ENCODE data around the gene LAMB4.
"Not testable (repeated sequence)": the region's sequence is repeated elsewhere in the genome, so short reads cannot be mapped to it uniquely, and the experiment has no call there.

LAMB4 gene

DNA sequence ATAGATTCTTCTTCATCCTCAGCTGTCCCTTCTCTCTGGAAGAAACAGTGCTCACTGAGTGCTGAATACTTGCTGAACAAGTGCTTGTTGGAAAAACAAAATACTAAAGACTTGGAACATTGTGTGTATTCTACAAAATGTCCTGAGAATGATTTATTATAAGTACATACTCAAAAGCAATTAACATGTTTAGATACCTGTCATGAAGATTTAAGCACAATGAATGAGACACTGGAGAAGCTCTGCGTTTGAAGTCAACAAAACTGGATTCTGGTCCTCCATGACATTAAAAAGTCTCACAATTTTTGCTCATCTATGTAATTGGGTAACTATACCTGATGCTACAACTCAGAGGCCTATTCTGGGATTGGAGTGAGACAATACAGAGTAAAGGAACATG lies 92.4 kb downstream of the LAMB4 start:
- H4K8ac ChIP-seq (ENCODE audit: low read depth, low read length): no peak overlapping the region
- H3K56ac ChIP-seq (ENCODE audit: low read length): no peak overlapping the region
- H3K4me2 ChIP-seq (ENCODE audit: low read length): no peak overlapping the region
- peaks cover 3% of the 10 kb centered on the region for H3K4me1 ChIP-seq (ENCODE audit: control insufficient read depth, low read depth, low read length)
- H3K4me3 ChIP-seq (ENCODE audit: low read length): no peak overlapping the region
- no peak overlapping the region for H3K9ac ChIP-seq (ENCODE audit: low read length)
- H3K4ac ChIP-seq (ENCODE audit: low read depth, low read length): no peak overlapping the region
- H3K18ac ChIP-seq (ENCODE audit: low read length): no peak overlapping the region
- H3K79me2 ChIP-seq (ENCODE audit: control insufficient read depth, insufficient read depth, low read length): no peaks in the 10 kb centered on the region
- H4K5ac ChIP-seq (ENCODE audit: low read length): no peak overlapping the region
- no CpG with 5 or more reads among the region's 1 CpG for WGBS (ENCODE audit: extremely low coverage, insufficient coverage, low lambda C conversion rate)
- H2AK5ac ChIP-seq (ENCODE audit: low read length): no peak overlapping the region
- H3K36me3 ChIP-seq (ENCODE audit: control insufficient read depth, insufficient read depth, low read length): no peaks in the 10 kb centered on the region
- no peak overlapping the region for H2BK15ac ChIP-seq (replicated peaks; ENCODE audit: low read depth)
- H2BK5ac ChIP-seq (ENCODE audit: low read length): no peak overlapping the region
- H3K27ac ChIP-seq (ENCODE audit: low read depth, low read length): no peak overlapping the region
- no peak for DNase-seq
- no peaks in the 10 kb centered on the region for H3K79me1 ChIP-seq (ENCODE audit: low read length)
- H3K23ac ChIP-seq (ENCODE audit: low read length): no peak overlapping the region
- H3K27me3 ChIP-seq (ENCODE audit: insufficient read depth, low read length, poor library complexity): no peaks in the 10 kb centered on the region
- H2BK120ac ChIP-seq (ENCODE audit: low read depth, low read length): no peak overlapping the region

- H3K4ac ChIP-seq (ENCODE audit: low read depth, low read length): no peak overlapping the region
- H3K23ac ChIP-seq (ENCODE audit: low read length): no peak overlapping the region
- H3K4me2 ChIP-seq (ENCODE audit: low read length): no peak overlapping the region
- H3K36me3 ChIP-seq (ENCODE audit: control insufficient read depth, insufficient read depth, low read length): no peaks in the 10 kb centered on the region
- H2AK5ac ChIP-seq (ENCODE audit: low read length): no peak overlapping the region
- H2BK120ac ChIP-seq (ENCODE audit: low read depth, low read length): no peak overlapping the region
- H4K8ac ChIP-seq (ENCODE audit: low read depth, low read length): no peak overlapping the region
- no peak overlapping the region for H2BK5ac ChIP-seq (ENCODE audit: low read length)
- no peak overlapping the region for H3K18ac ChIP-seq (ENCODE audit: low read length)
- peaks cover 3% of the 10 kb centered on the region for H3K4me1 ChIP-seq (ENCODE audit: control insufficient read depth, low read depth, low read length)
- no peak overlapping the region for H3K27ac ChIP-seq (ENCODE audit: low read depth, low read length)
- H3K79me1 ChIP-seq (ENCODE audit: low read length): no peaks in the 10 kb centered on the region
- no peak overlapping the region for H3K9ac ChIP-seq (ENCODE audit: low read length)
- no CpG with 5 or more reads among the region's 3 CpGs for WGBS (ENCODE audit: extremely low coverage, insufficient coverage, low lambda C conversion rate)
- H3K79me2 ChIP-seq (ENCODE audit: control insufficient read depth, insufficient read depth, low read length): no peaks in the 10 kb centered on the region
- no peak overlapping the region for H3K56ac ChIP-seq (ENCODE audit: low read length)
- H2BK15ac ChIP-seq (replicated peaks; ENCODE audit: low read depth): no peak overlapping the region
- H3K4me3 ChIP-seq (ENCODE audit: low read length): no peak overlapping the region
- no peak overlapping the region for H4K5ac ChIP-seq (ENCODE audit: low read length)
- no peak for DNase-seq
- H3K27me3 ChIP-seq (ENCODE audit: insufficient read depth, low read length, poor library complexity): no peaks in the 10 kb centered on the region
Observed at GRCh38 chr7:108037140-108037539, 93.0 kb downstream of the LAMB4 start.

GRCh38 chr7:108034586-108034985 lies 95.6 kb downstream of the LAMB4 start:
- WGBS (ENCODE audit: extremely low coverage, insufficient coverage, low lambda C conversion rate): no CpG with 5 or more reads among the region's 2 CpGs
- H2BK15ac ChIP-seq (replicated peaks; ENCODE audit: low read depth): no peak overlapping the region
- no peak overlapping the region for H4K8ac ChIP-seq (ENCODE audit: low read depth, low read length)
- H3K27me3 ChIP-seq (ENCODE audit: insufficient read depth, low read length, poor library complexity): no peaks in the 10 kb centered on the region
- H2BK5ac ChIP-seq (ENCODE audit: low read length): no peak overlapping the region
- no peak overlapping the region for H3K23ac ChIP-seq (ENCODE audit: low read length)
- H3K56ac ChIP-seq (ENCODE audit: low read length): no peak overlapping the region
- peak; percentile 88 for DNase-seq
- H3K79me2 ChIP-seq (ENCODE audit: control insufficient read depth, insufficient read depth, low read length): no peaks in the 10 kb centered on the region
- H3K36me3 ChIP-seq (ENCODE audit: control insufficient read depth, insufficient read depth, low read length): no peaks in the 10 kb centered on the region
- H4K5ac ChIP-seq (ENCODE audit: low read length): no peak overlapping the region
- no peak overlapping the region for H3K4ac ChIP-seq (ENCODE audit: low read depth, low read length)
- H3K79me1 ChIP-seq (ENCODE audit: low read length): no peaks in the 10 kb centered on the region
- no peak overlapping the region for H3K27ac ChIP-seq (ENCODE audit: low read depth, low read length)
- H3K4me3 ChIP-seq (ENCODE audit: low read length): no peak overlapping the region
- no peak overlapping the region for H2AK5ac ChIP-seq (ENCODE audit: low read length)
- H3K4me2 ChIP-seq (ENCODE audit: low read length): no peak overlapping the region
- H3K18ac ChIP-seq (ENCODE audit: low read length): no peak overlapping the region
- no peak overlapping the region for H3K9ac ChIP-seq (ENCODE audit: low read length)
- H2BK120ac ChIP-seq (ENCODE audit: low read depth, low read length): no peak overlapping the region
- H3K4me1 ChIP-seq (ENCODE audit: control insufficient read depth, low read depth, low read length): peaks cover 3% of the 10 kb centered on the region

- no peak overlapping the region for H2BK5ac ChIP-seq (ENCODE audit: low read length)
- H3K9ac ChIP-seq (ENCODE audit: low read length): no peak overlapping the region
- WGBS (ENCODE audit: extremely low coverage, insufficient coverage, low lambda C conversion rate): 100% methylated on average over 1 of the region's 5 CpGs
- H3K79me2 ChIP-seq (ENCODE audit: control insufficient read depth, insufficient read depth, low read length): no peaks in the 10 kb centered on the region
- no peaks in the 10 kb centered on the region for H3K27me3 ChIP-seq (ENCODE audit: insufficient read depth, low read length, poor library complexity)
- no peak overlapping the region for H2AK5ac ChIP-seq (ENCODE audit: low read length)
- no peaks in the 10 kb centered on the region for H3K79me1 ChIP-seq (ENCODE audit: low read length)
- no peak overlapping the region for H4K8ac ChIP-seq (ENCODE audit: low read depth, low read length)
- peaks cover 3% of the 10 kb centered on the region for H3K4me1 ChIP-seq (ENCODE audit: control insufficient read depth, low read depth, low read length)
- H2BK120ac ChIP-seq (ENCODE audit: low read depth, low read length): no peak overlapping the region
- no peak overlapping the region for H3K27ac ChIP-seq (ENCODE audit: low read depth, low read length)
- H3K36me3 ChIP-seq (ENCODE audit: control insufficient read depth, insufficient read depth, low read length): no peaks in the 10 kb centered on the region
- no peak overlapping the region for H4K5ac ChIP-seq (ENCODE audit: low read length)
- no peak overlapping the region for H3K23ac ChIP-seq (ENCODE audit: low read length)
- H3K4ac ChIP-seq (ENCODE audit: low read depth, low read length): no peak overlapping the region
- DNase-seq: peak; percentile 25
- H2BK15ac ChIP-seq (replicated peaks; ENCODE audit: low read depth): no peak overlapping the region
- H3K18ac ChIP-seq (ENCODE audit: low read length): no peak overlapping the region
- no peak overlapping the region for H3K56ac ChIP-seq (ENCODE audit: low read length)
- H3K4me2 ChIP-seq (ENCODE audit: low read length): no peak overlapping the region
- H3K4me3 ChIP-seq (ENCODE audit: low read length): no peak overlapping the region
Observed at GRCh38 chr7:108033776-108034497, 96.2 kb downstream of the LAMB4 start.

- WGBS (ENCODE audit: extremely low coverage, insufficient coverage, low lambda C conversion rate): no CpG with 5 or more reads among the region's 8 CpGs
- H4K8ac ChIP-seq (ENCODE audit: low read depth, low read length); H3K27me3 ChIP-seq (ENCODE audit: insufficient read depth, low read length, poor library complexity); H3K4me3 ChIP-seq (ENCODE audit: low read length); H3K56ac ChIP-seq (ENCODE audit: low read length); H3K4me2 ChIP-seq (ENCODE audit: low read length); H3K23ac ChIP-seq (ENCODE audit: low read length); H2BK5ac ChIP-seq (ENCODE audit: low read length); H3K18ac ChIP-seq (ENCODE audit: low read length); H3K79me2 ChIP-seq (ENCODE audit: control insufficient read depth, insufficient read depth, low read length); H3K79me1 ChIP-seq (ENCODE audit: low read length); H3K4ac ChIP-seq (ENCODE audit: low read depth, low read length); H4K5ac ChIP-seq (ENCODE audit: low read length); H2BK120ac ChIP-seq (ENCODE audit: low read depth, low read length); H3K9ac ChIP-seq (ENCODE audit: low read length); H3K27ac ChIP-seq (ENCODE audit: low read depth, low read length); H3K4me1 ChIP-seq (ENCODE audit: control insufficient read depth, low read depth, low read length); H2AK5ac ChIP-seq (ENCODE audit: low read length); H3K36me3 ChIP-seq (ENCODE audit: control insufficient read depth, insufficient read depth, low read length); H2BK15ac ChIP-seq (replicated peaks; ENCODE audit: low read depth): not testable (repeated sequence)
- peak; percentile 55 for DNase-seq
Observed at GRCh38 chr7:108033309-108033708, 96.9 kb downstream of the LAMB4 start.

DNA sequence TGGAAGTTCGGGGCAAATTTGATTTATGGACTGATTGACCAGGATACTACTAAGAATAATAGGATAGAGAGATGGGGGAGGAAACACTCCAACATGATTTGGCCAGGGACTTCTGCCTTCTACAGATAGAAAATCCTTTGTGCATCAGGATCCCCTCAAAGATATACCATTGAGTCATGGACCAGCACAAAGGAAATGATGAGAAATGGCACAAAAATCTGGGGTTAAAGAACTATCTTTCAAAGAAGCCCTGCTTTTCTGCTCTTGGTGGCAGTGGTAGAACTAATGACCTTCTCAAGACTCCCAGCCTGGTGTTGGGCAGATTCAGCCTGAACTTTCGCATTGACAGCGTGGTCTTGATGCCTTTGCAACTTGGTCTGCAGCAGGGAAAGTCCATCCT lies 99.6 kb downstream of the LAMB4 start:
- H3K9ac ChIP-seq (ENCODE audit: low read length): no peak overlapping the region
- H3K27me3 ChIP-seq (ENCODE audit: insufficient read depth, low read length, poor library complexity): no peaks in the 10 kb centered on the region
- no peak overlapping the region for H2BK120ac ChIP-seq (ENCODE audit: low read depth, low read length)
- no peak overlapping the region for H4K8ac ChIP-seq (ENCODE audit: low read depth, low read length)
- no peak overlapping the region for H3K18ac ChIP-seq (ENCODE audit: low read length)
- H3K79me1 ChIP-seq (ENCODE audit: low read length): no peaks in the 10 kb centered on the region
- H3K56ac ChIP-seq (ENCODE audit: low read length): no peak overlapping the region
- no peak overlapping the region for H3K4ac ChIP-seq (ENCODE audit: low read depth, low read length)
- DNase-seq: no peak
- no peak overlapping the region for H3K4me3 ChIP-seq (ENCODE audit: low read length)
- no peak overlapping the region for H2BK15ac ChIP-seq (replicated peaks; ENCODE audit: low read depth)
- no peak overlapping the region for H3K4me2 ChIP-seq (ENCODE audit: low read length)
- H3K79me2 ChIP-seq (ENCODE audit: control insufficient read depth, insufficient read depth, low read length): no peaks in the 10 kb centered on the region
- H2BK5ac ChIP-seq (ENCODE audit: low read length): no peak overlapping the region
- H4K5ac ChIP-seq (ENCODE audit: low read length): no peak overlapping the region
- H2AK5ac ChIP-seq (ENCODE audit: low read length): no peak overlapping the region
- H3K36me3 ChIP-seq (ENCODE audit: control insufficient read depth, insufficient read depth, low read length): no peaks in the 10 kb centered on the region
- no peak overlapping the region for H3K27ac ChIP-seq (ENCODE audit: low read depth, low read length)
- H3K23ac ChIP-seq (ENCODE audit: low read length): no peak overlapping the region
- H3K4me1 ChIP-seq (ENCODE audit: control insufficient read depth, low read depth, low read length): peaks cover 3% of the 10 kb centered on the region
- no CpG with 5 or more reads among the region's 3 CpGs for WGBS (ENCODE audit: extremely low coverage, insufficient coverage, low lambda C conversion rate)

Measured in mesendoderm (in vitro differentiated cells).